WERI-Rb-1 (cell line): ENCODE data around the gene NKAIN2.

Source experiments
- DNase-seq: peaks from one replicate; pipeline ENCODE4 v3.0.0-alpha.2; 2020
- H3K27ac ChIP-seq: fragments of 250-450 bp; sonication (Bioruptor Pico); 2 replicates; pipeline ENCODE4 v1.5.1; 2020; ENCODE audit warnings: mild to moderate bottlenecking, moderate library complexity
- H3K27me3 ChIP-seq: fragments of 250-450 bp; sonication (Bioruptor Pico); 2 replicates; pipeline ENCODE4 v1.5.1; 2021; ENCODE audit warnings: mild to moderate bottlenecking, low read depth, moderate library complexity; ENCODE audit not compliant: insufficient read depth, severe bottlenecking
- H3K36me3 ChIP-seq: fragments of 250-450 bp; sonication (Bioruptor Pico); 2 replicates; pipeline ENCODE4 v1.5.1; 2020; ENCODE audit warnings: mild to moderate bottlenecking, moderate library complexity
- H3K4me3 ChIP-seq: 2 replicates; pipeline ENCODE4 v1.5.1; 2011; ENCODE audit warnings: low read depth, mild to moderate bottlenecking, control low read depth, low read length
- H3K9me3 ChIP-seq: fragments of 250-450 bp; sonication (Bioruptor Pico); 2 replicates; pipeline ENCODE4 v1.5.1; 2021; ENCODE audit warnings: mild to moderate bottlenecking, moderate library complexity; ENCODE audit not compliant: severe bottlenecking
- CTCF ChIP-seq: IDR thresholded peaks from 2 replicates; pipeline ENCODE4 v1.5.1; 2011; ENCODE audit warnings: low read depth, mild to moderate bottlenecking, control low read depth, inconsistent platforms, low read length

NKAIN2 gene

GRCh38 chr6:124487623-124488431, 684.2 kb downstream of the NKAIN2 start:
- Histone ChIP-seq H3K4me3 (no peak overlapping the region), H3K27ac (no peak overlapping the region), H3K9me3 (no peaks in the 10 kb centered on the region), H3K36me3 (no peaks in the 10 kb centered on the region), H3K27me3 (no peaks in the 10 kb centered on the region)
- DNase-seq, result no peak
- TF ChIP-seq CTCF, result no peak

DNA sequence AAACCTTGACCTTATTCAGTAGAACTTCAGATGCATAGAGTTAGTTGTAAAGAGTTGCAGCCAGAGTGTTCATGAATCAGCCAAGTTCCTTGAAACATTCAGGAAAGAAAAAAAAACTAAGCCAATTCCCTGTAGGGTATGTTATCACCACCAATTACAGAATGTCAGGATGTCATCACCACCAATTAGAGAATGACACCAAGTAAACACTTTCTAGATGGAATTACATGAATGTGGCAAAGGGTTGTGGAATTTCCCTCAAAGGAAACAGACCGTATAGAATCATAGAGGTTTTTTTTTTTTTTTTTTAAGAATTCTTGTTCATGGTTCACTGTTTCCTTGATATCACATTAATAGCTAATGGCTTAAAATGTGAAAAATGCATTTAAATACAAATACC, 686.5 kb downstream of the NKAIN2 start:
- Histone ChIP-seq H3K4me3 (no peak overlapping the region), H3K27ac (no peak overlapping the region), H3K36me3 (no peaks in the 10 kb centered on the region), H3K27me3 (no peaks in the 10 kb centered on the region), H3K9me3 (no peaks in the 10 kb centered on the region)
- DNase-seq, result no peak
- no peak for TF ChIP-seq CTCF

DNA sequence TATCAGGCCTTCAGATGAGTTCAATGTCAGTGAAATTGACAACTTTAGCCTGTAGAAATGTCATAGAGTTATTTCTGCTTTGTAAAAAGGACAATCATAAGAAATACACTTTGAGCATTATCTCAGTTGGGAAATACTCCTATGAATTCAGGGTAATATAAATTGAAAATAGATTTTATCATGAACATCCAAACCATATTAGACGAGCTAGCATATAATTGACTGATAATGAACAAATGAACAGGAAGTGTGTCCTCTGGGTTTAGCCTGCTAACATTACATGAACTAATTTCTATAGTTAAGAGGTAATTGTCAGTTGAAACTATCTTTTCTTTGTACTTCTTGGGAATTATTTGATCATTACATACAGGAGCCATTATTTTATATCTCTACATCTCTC, 689.6 kb downstream of the NKAIN2 start:
- H3K27me3 ChIP-seq, result no peaks in the 10 kb centered on the region
- TF ChIP-seq CTCF, result no peak
- H3K4me3 ChIP-seq, result no peak overlapping the region
- no peak overlapping the region for H3K27ac ChIP-seq
- H3K9me3 ChIP-seq, result no peaks in the 10 kb centered on the region
- no peaks in the 10 kb centered on the region for H3K36me3 ChIP-seq
- DNase-seq, result no peak

DNA sequence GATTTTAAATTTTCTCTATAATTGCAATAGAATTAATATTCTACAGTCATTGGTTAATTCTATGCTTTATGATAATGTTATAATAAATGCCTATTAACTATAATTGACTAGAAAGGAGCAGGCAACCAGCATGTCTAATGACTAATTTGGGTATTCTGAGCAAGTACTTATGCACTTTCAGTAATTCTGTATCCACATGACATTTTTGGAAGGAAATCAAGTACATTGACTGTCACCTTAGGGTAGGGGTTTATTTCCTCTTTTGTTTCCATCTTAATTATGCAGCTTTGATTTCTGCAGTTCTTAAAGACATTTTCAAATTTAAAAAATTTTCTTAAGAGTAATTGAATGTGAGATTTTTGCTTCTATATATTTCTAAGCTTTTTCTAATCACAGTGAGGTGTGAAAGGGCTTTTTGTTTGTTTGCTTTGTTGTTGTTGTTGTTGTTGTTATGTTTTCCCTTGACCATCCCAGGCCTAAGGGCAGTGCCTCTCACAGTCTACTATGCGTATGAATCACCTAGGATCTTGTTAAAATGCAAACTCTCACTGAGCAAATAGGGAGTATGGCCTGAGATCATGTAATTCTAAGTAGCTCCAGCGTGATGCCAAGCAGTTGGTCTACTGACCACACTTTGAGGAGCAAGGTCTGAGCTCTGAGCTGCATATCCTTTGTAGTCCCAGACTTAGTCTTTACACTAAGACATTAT, 691.4 kb downstream of the NKAIN2 start:
- no peaks in the 10 kb centered on the region for H3K9me3 ChIP-seq
- DNase-seq, result no peak
- no peaks in the 10 kb centered on the region for H3K36me3 ChIP-seq
- H3K4me3 ChIP-seq, result no peak overlapping the region
- H3K27me3 ChIP-seq, result no peaks in the 10 kb centered on the region
- no peak for TF ChIP-seq CTCF
- H3K27ac ChIP-seq, result no peak overlapping the region

- TF ChIP-seq CTCF, result no peak
- DNase-seq, result no peak
- no peak overlapping the region for H3K27ac ChIP-seq
- H3K9me3 ChIP-seq, result no peaks in the 10 kb centered on the region
- H3K36me3 ChIP-seq, result no peaks in the 10 kb centered on the region
- H3K4me3 ChIP-seq, result no peak overlapping the region
- H3K27me3 ChIP-seq, result no peaks in the 10 kb centered on the region
These were observed 692.1 kb downstream of the NKAIN2 start for GRCh38 chr6:124495665-124496190.
